Right renal pelvis (tissue), 4 donors: Measurements from ENCODE around the gene FN3KRP. TPM values are rescaled to one million over a fixed set of nuclear protein-coding genes. Genes with fewer than 3 reads are reported as not detected.

Experiments
- DNase-seq, 4 donors: peaks; one replicate each; pipeline ENCODE4 v3.0.0-alpha.2; 2013; ENCODE audit warnings: low read depth in 4 of 4, low spot score in 3 of 4, missing footprints in 1 of 4
- polyA plus RNA-seq, 4 donors: library from polyadenylated mRNA; unstranded; fragments of 120-200 nt; gene quantifications; one replicate each; pipeline ENCODE4 v1.2.1, GENCODE V29; 2013; ENCODE audit not compliant: insufficient read length in 4 of 4

The FN3KRP gene
- polyA plus RNA-seq, 4 donors, result 41.5 to 51.9 (median 45.1) TPM

DNA sequence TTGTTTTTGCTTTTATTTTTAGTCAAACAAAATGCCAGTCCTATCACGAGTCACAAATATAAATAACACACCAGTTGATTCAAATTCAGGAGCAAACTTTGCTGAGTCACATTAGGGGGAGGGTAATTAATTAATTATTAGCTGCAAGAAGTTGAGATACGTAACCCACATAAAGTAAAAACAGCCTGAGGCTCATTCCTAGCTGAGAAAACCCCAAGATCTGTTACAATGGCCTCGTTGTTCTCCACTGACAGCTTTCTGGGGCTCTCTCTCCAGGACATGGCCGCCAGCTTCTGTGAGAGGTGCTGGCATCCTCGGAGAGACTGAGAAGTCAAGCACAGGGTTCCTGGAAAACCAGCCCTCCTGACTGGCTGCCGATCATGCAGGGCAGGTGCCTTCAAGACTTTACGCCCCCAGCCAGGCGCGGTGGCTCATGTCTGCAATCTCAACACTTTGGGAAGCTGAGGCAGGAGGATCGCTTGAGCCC, 29.1 kb upstream of the FN3KRP start:
- no peak for DNase-seq

GRCh38 chr17:82687871-82688270, 28.6 kb upstream of the FN3KRP start:
- no peak for DNase-seq

- no peak for DNase-seq
Observed at GRCh38 chr17:82689077-82689476, 27.4 kb upstream of the FN3KRP start.

GRCh38 chr17:82690786-82691489, 25.6 kb upstream of the FN3KRP start:
- no peak for DNase-seq

DNA sequence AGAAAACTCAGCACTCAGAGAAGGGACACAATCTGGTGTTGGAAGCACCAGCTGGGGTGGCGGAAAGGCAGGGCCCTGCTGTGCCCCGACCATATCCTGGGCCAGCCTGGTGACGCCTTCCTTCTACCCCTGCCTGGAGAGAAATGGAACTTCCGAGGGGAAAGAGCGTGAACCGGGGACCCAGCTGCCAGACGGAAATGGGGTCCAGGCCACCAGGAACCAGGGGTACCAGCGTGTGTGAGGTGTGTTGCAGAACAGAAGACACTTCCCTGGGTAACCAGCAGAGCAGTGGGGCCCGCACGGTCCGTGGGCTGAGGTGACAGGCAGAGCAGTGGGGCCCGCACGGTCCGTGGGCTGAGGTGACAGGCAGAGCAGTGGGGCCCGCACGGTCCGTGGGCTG, 24.8 kb upstream of the FN3KRP start:
- DNase-seq, result no peak

DNA sequence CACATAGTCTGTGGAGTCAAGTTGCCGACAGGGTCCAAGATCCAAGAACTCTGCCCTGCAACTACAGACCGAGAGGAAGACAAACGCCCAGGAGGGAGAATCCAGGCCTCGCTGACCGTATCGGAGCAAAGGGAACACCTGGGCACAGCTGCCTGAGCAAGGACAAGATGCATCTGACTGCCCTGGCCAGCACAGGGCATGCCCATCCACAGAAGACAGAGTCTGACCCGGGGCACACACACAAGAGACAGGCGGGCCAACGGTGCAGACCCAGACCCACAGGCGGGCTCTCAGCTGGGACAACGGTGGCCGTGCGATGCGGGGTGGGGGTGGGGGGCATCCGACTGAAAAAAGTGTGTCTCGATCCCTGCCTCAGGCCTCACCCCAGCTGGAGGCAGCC, 24.2 kb upstream of the FN3KRP start:
- no peak for DNase-seq

DNA sequence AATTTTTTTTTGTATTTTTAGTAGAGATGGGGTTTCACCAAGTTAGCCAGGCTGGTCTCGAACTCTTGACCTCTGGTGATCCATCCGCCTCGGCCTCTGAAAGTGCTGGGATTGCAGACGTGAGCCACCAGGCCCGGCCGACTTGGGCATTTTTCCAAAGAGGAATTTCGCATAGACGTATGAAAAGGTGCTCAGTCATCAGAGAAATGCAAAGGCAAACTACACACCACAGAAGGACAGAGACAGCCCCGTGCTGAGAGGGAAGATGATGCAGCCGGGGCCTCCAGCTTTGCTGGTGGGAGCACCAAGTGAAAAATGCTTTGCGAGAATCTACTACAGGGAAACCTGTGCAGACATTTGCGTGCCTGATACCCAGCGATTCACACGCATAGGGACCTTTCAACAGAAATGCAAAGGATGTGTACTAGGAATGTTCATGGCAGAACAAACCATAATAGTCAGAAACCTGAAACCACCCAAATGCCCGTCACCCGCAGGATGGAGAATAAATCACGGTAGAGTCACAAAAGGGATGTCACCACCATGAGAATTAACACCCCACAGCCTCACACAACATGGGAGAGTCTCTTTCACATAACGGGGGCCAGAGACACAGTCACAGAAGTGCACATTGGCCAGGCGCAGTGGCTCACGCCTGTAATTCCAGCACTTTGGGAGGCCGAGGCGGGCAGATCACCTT, 23.2 kb upstream of the FN3KRP start:
- DNase-seq, result no peak

GRCh38 chr17:82694647-82695046, 21.9 kb upstream of the FN3KRP start:
- no peak for DNase-seq

DNA sequence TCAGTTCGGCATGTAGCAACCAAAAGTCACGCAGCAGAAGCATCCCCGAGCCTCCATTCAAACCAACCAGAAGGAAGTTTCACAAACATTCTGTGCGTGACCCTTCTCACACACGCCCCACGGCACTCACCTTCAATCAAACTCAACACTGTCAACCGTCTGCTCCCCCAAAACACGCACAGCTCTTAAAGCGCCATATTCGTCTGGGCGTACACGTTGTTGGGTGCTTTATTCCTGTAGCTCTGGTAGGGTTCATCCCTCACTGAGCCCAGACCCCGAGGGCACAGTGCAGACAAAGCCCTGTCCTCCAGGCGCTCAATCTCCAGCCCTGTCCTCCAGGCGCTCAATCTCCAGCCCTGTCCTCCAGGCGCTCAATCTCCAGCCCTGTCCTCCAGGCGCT, 20.2 kb upstream of the FN3KRP start:
- DNase-seq, result no peak

- DNase-seq, result no peak
Observed at GRCh38 chr17:82696916-82697807, 19.3 kb upstream of the FN3KRP start.

DNA sequence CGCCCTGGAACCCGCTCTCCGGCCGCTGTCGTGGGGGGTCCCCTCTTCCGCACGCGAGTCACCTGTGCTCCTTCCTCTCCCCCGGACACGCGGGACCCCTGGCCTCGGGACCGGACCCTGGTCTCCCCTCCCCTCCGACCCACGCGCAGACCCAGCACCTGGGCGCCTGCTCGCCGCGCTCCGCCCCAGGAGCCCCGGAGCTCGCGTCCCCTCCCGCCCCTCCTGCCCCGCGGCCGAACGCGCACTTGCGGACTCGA, 18.8 kb upstream of the FN3KRP start:
- no peak for DNase-seq

- DNase-seq, result peak; percentile 94 to 96 (median 95)
Observed at GRCh38 chr17:82698065-82698973, 18.2 kb upstream of the FN3KRP start, which contains the start of gene RAB40B. Gene RAB40B (minus strand): TSS chr17:82698698. CDS start chr17:82698596, 102 bp downstream.

GRCh38 chr17:82698974-82699442, 17.5 kb upstream of the FN3KRP start:
- no peak for DNase-seq

- DNase-seq, result no peak
Observed at GRCh38 chr17:82699551-82699950, 17.0 kb upstream of the FN3KRP start.

DNA sequence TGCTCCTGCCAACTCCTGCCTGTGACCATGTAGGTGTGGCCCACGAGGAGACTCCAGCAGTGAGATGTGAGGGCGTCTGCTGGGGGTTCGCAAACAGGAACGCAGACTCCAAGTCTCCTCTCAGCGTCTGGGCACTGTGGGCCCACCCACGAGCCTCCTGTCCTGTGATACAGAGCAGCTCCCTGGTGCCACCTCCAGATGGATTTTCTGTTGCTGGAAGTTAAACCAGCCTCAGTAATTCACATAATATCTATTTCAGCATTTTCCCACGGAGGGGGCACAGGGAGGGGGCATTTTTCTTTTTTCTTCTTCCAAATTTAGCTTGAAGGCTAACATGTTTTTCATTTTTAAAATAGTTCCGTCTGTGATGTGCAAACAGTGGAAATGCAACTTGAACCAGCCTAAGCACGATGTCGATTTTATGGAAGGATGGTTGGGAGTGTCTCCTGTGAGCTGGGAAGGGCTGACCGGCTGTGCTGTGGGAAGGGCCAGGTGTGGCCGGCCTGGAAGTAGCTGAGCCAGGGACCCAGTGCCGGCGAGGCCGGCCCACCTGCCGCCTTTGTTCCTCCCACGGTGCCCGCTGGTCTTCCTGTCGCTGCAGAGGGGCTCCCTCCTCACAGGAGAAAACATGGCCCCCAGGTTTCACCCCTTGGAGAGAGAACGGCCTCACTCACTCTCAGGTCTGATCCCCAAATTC, 14.1 kb upstream of the FN3KRP start:
- no peak for DNase-seq

- no peak for DNase-seq
Observed at GRCh38 chr17:82703036-82703745, 13.3 kb upstream of the FN3KRP start.

DNA sequence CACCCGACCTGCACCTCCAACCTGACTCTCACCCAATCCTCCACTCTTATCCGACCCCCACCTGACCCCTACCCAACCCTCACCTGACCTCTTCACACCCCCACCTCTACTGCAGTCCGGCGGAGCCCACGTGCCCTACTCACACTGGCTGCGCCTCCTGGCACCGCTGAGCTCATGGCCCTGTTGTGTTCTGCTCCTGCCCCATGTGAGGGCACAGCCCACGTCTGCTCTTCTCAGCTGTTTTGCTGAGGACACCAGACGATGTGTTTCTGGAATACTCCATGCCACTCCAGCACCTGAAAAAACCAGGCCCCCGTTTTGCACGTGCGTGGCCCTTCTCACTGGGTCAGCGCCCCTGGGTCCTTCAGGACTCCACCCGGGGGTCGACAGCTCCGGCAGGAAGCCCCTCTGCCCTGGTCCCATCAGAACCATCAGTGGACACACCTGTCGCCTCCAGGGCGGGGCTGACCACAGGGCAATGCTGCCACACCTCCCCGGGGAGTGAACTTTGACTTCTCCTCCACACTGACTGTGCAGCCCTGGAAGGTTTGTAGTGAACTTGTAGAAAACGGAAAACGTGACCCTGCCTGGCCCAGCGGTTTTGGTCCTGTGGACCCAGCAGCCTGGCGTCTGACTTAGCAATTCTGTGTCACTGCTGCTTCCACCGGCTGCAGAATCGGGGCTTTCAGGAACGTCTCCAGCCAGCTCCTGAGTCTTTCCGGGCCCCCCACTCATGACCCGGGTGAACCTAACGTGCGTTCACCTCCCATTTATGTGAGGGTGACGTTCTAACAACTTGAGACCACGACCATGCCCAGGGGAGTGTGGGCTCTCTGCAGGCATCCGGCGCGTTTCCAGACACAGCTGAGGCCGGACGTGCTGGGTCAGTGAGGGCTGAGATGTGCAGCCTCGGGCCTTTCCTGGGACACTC, 12.3 kb upstream of the FN3KRP start:
- DNase-seq, result no peak

- no peak for DNase-seq
Observed at GRCh38 chr17:82704886-82705285, 11.6 kb upstream of the FN3KRP start.
